ENCODE measurements around the gene OXA1L. TPM values are rescaled to one million over a fixed set of nuclear protein-coding genes. Genes with fewer than 3 reads are reported as not detected.
"Not testable (repeated sequence)": the region's sequence is repeated elsewhere in the genome, so short reads cannot be mapped to it uniquely, and the experiment has no call there.

OXA1L gene
- total RNA-seq, 2 donors from 2014 or later: 114 TPM

DNA sequence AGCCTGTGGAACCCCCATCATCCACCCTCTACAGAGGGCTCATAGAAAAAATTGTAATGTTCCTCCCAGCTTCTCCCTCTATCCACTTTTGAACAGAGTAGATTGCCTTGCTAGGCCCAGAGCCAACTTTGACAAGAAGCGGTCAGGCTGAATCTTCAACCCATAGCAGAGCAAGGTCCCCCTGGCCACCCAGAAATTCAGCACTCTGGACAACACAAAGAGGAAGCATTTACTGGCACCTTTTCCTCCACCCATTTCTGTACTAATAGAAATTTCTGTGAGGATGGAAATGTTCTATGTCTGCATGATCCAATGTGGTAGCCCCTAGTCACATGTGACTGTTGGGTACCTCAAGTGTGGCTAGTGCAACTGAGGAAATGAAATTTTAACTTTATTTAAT is 42.7 kb upstream of the OXA1L start:
- peaks cover 12% of the 10 kb centered on the region for H3K4me1 Mint-ChIP-seq
- H3K4me3 Mint-ChIP-seq: no peak overlapping the region
- no peak overlapping the region for H3K4me3 ChIP-seq (ENCODE audit: low read length)
- no peak overlapping the region for H3K9ac ChIP-seq (ENCODE audit: extremely low read depth, low read length, poor library complexity, severe bottlenecking)
- peaks cover 3% of the 10 kb centered on the region for H3K4me1 ChIP-seq (ENCODE audit: control insufficient read depth, insufficient read depth, low read length)
- H3K27me3 ChIP-seq (ENCODE audit: control insufficient read depth, insufficient read depth, low read length, poor library complexity, severe bottlenecking): no peaks in the 10 kb centered on the region
- TF ChIP-seq, protein P1, sequence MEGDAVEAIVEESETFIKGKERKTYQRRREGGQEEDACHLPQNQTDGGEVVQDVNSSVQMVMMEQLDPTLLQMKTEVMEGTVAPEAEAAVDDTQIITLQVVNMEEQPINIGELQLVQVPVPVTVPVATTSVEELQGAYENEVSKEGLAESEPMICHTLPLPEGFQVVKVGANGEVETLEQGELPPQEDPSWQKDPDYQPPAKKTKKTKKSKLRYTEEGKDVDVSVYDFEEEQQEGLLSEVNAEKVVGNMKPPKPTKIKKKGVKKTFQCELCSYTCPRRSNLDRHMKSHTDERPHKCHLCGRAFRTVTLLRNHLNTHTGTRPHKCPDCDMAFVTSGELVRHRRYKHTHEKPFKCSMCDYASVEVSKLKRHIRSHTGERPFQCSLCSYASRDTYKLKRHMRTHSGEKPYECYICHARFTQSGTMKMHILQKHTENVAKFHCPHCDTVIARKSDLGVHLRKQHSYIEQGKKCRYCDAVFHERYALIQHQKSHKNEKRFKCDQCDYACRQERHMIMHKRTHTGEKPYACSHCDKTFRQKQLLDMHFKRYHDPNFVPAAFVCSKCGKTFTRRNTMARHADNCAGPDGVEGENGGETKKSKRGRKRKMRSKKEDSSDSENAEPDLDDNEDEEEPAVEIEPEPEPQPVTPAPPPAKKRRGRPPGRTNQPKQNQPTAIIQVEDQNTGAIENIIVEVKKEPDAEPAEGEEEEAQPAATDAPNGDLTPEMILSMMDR (conservative IDR thresholded peaks at IDR 0.05): no peak
- DNase-seq: no peak
- H3K36me3 ChIP-seq (ENCODE audit: control insufficient read depth, insufficient read depth, low read length): no peaks in the 10 kb centered on the region
- H3K36me3 Mint-ChIP-seq (ENCODE audit: low read depth): no peaks in the 10 kb centered on the region
- peaks cover 10% of the 10 kb centered on the region for H3K27me3 Mint-ChIP-seq (ENCODE audit: insufficient read depth)
- H3K9me3 Mint-ChIP-seq: peaks cover 4% of the 10 kb centered on the region
- 100% methylated on average over 1 of the region's 1 CpG for WGBS, 2 experiments (ENCODE audit: insufficient coverage in 1 of 2, insufficient read length in 1 of 2)
- peaks cover 8% of the 10 kb centered on the region for H3K9me3 ChIP-seq (ENCODE audit: control insufficient read depth, low read length)
- no peak overlapping the region for H3K27ac ChIP-seq (ENCODE audit: low read depth, low read length)
- H3K27ac Mint-ChIP-seq: no peak overlapping the region

DNA sequence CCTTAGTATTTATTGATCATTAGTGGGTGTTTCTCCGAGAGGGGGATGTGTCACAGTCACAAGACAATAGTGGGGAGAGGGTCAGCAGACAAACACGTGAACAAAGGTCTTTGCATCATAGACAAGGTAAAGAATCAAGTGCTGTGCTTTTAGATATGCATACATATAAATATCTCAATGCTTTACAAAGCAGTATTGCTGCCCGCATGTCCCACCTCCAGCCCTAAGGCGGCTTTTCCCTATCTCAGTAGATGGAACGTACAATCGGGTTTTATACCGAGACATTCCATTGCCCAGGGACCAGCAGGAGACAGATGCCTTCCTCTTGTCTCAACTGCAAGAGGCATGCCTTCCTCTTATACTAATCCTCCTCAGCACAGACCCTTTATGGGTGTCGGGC is 41.6 kb upstream of the OXA1L start:
- peaks cover 10% of the 10 kb centered on the region for H3K27me3 Mint-ChIP-seq (ENCODE audit: insufficient read depth)
- H3K27ac ChIP-seq (ENCODE audit: low read depth, low read length); DNase-seq; H3K36me3 ChIP-seq (ENCODE audit: control insufficient read depth, insufficient read depth, low read length); H3K4me3 Mint-ChIP-seq; H3K4me1 ChIP-seq (ENCODE audit: control insufficient read depth, insufficient read depth, low read length); H3K36me3 Mint-ChIP-seq (ENCODE audit: low read depth); H3K27ac Mint-ChIP-seq; H3K4me3 ChIP-seq (ENCODE audit: low read length); H3K9ac ChIP-seq (ENCODE audit: extremely low read depth, low read length, poor library complexity, severe bottlenecking); H3K9me3 Mint-ChIP-seq; H3K27me3 ChIP-seq (ENCODE audit: control insufficient read depth, insufficient read depth, low read length, poor library complexity, severe bottlenecking); H3K9me3 ChIP-seq (ENCODE audit: control insufficient read depth, low read length): not testable (repeated sequence)
- 90% methylated on average over 7 of the region's 8 CpGs; no CpG with 5 or more reads in 1 of the 2 experiments for WGBS, 2 experiments (ENCODE audit: insufficient coverage in 1 of 2, insufficient read length in 1 of 2)
- peaks cover 12% of the 10 kb centered on the region for H3K4me1 Mint-ChIP-seq

DNA sequence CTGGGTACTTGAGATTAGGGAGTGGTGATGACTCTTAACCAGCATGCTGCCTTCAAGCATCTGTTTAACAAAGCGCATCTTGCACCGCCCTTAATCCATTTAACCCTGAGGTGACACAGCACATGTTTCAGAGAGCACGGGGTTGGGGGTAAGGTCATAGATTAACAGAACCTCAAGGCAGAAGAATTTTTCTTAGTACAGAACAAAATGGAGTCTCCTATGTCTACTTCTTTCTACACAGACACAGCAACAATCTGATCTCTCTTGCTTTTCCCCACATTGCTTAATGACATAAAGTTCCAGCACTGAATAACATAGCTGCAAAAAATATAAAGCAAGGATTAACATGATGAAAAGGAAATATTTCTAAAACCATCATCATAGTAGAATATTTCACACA is 41.1 kb upstream of the OXA1L start:
- H3K27ac Mint-ChIP-seq; H3K4me3 Mint-ChIP-seq; H3K4me1 ChIP-seq (ENCODE audit: control insufficient read depth, insufficient read depth, low read length); H3K36me3 Mint-ChIP-seq (ENCODE audit: low read depth); H3K27me3 ChIP-seq (ENCODE audit: control insufficient read depth, insufficient read depth, low read length, poor library complexity, severe bottlenecking); H3K36me3 ChIP-seq (ENCODE audit: control insufficient read depth, insufficient read depth, low read length); H3K9ac ChIP-seq (ENCODE audit: extremely low read depth, low read length, poor library complexity, severe bottlenecking); H3K27ac ChIP-seq (ENCODE audit: low read depth, low read length); H3K9me3 ChIP-seq (ENCODE audit: control insufficient read depth, low read length); DNase-seq; H3K4me3 ChIP-seq (ENCODE audit: low read length); H3K9me3 Mint-ChIP-seq: not testable (repeated sequence)
- WGBS, 2 experiments (ENCODE audit: insufficient coverage in 1 of 2, insufficient read length in 1 of 2): 67 to 78% methylated on average over 2 to 3 of the region's 3 CpGs
- peaks cover 12% of the 10 kb centered on the region for H3K4me1 Mint-ChIP-seq
- H3K27me3 Mint-ChIP-seq (ENCODE audit: insufficient read depth): peaks cover 11% of the 10 kb centered on the region

DNA sequence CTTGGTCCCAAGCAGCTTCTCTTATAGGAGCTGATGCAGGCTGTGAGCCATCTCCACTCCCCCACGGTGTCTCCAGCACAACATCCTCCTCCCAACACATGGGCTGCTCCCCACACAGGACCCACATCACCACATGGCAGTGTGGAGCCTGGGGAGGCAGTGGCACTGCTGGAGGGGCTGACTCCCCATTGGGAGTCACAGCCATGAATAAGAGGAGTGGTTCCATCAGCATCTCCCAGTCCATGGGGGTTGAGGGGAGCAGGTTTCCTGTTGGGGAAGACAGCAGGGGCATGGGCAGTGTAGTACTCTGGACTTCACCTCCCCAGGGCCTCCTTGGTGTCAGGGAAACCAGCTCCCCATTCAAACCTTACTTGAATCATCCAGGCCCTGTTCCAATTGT is 40.5 kb upstream of the OXA1L start:
- no peak overlapping the region for H3K27ac ChIP-seq (ENCODE audit: low read depth, low read length)
- peaks cover 12% of the 10 kb centered on the region for H3K4me1 Mint-ChIP-seq
- H3K9me3 Mint-ChIP-seq: peaks cover 4% of the 10 kb centered on the region
- H3K4me3 ChIP-seq (ENCODE audit: low read length): no peak overlapping the region
- H3K4me3 Mint-ChIP-seq: no peak overlapping the region
- no peak for DNase-seq
- H3K9me3 ChIP-seq (ENCODE audit: control insufficient read depth, low read length): peaks cover 8% of the 10 kb centered on the region
- no peaks in the 10 kb centered on the region for H3K27me3 ChIP-seq (ENCODE audit: control insufficient read depth, insufficient read depth, low read length, poor library complexity, severe bottlenecking)
- no peaks in the 10 kb centered on the region for H3K36me3 Mint-ChIP-seq (ENCODE audit: low read depth)
- no peak overlapping the region for H3K9ac ChIP-seq (ENCODE audit: extremely low read depth, low read length, poor library complexity, severe bottlenecking)
- H3K27ac Mint-ChIP-seq: no peak overlapping the region
- H3K36me3 ChIP-seq (ENCODE audit: control insufficient read depth, insufficient read depth, low read length): no peaks in the 10 kb centered on the region
- WGBS, 2 experiments (ENCODE audit: insufficient coverage in 1 of 2, insufficient read length in 1 of 2): 76% methylated on average over 1 of the region's 1 CpG; no CpG with 5 or more reads in 1 of the 2 experiments
- H3K4me1 ChIP-seq (ENCODE audit: control insufficient read depth, insufficient read depth, low read length): peaks cover 3% of the 10 kb centered on the region
- peaks cover 11% of the 10 kb centered on the region for H3K27me3 Mint-ChIP-seq (ENCODE audit: insufficient read depth)
- TF ChIP-seq, protein P1 (conservative IDR thresholded peaks at IDR 0.05): no peak

DNA sequence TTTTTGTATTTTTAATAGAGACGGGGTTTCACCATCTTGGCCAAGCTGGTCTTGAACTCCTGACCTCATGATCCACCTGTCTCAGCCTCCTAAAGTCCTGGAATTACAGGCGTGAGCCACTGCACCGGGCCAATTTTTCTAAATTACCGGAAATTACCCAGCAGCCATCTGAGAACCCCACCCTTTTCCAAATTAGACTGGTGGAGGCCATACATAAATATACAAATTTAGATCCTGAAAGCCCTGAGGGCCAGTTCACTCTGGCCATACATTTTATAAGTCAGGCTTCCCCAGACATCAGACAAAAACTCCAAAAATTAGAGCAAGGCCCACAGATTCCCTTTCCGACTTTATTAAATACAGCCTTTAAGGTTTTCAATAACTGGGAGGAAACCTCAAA is 34.4 kb upstream of the OXA1L start:
- DNase-seq; H3K27ac Mint-ChIP-seq; H3K9me3 ChIP-seq (ENCODE audit: control insufficient read depth, low read length); H3K27me3 Mint-ChIP-seq (ENCODE audit: insufficient read depth); H3K4me3 Mint-ChIP-seq; H3K27me3 ChIP-seq (ENCODE audit: control insufficient read depth, insufficient read depth, low read length, poor library complexity, severe bottlenecking); H3K4me1 Mint-ChIP-seq; H3K4me3 ChIP-seq (ENCODE audit: low read length); H3K27ac ChIP-seq (ENCODE audit: low read depth, low read length); H3K9me3 Mint-ChIP-seq; H3K9ac ChIP-seq (ENCODE audit: extremely low read depth, low read length, poor library complexity, severe bottlenecking); H3K36me3 ChIP-seq (ENCODE audit: control insufficient read depth, insufficient read depth, low read length); H3K36me3 Mint-ChIP-seq (ENCODE audit: low read depth); H3K4me1 ChIP-seq (ENCODE audit: control insufficient read depth, insufficient read depth, low read length): not testable (repeated sequence)
- 94 to 97% methylated on average over 5 of the region's 5 CpGs for WGBS, 2 experiments (ENCODE audit: insufficient coverage in 1 of 2, insufficient read length in 1 of 2)

Data from endodermal cell (in vitro differentiated cells).